Erythroblast (primary cell): Measurements from ENCODE around the gene TGFBI.

Source experiments
- GATA1 ChIP-seq: IDR thresholded peaks from 2 replicates; pipeline ENCODE4 v1.6.1; 2011; ENCODE audit warnings: low read depth, mild to moderate bottlenecking, control low read depth, low read length, moderate library complexity
- POLR2A ChIP-seq: IDR thresholded peaks from 2 replicates; pipeline ENCODE4 v1.6.1; 2011; ENCODE audit warnings: mild to moderate bottlenecking, low read length

GRCh38 chr5:136076067-136076466 lies 47.3 kb downstream of the TGFBI start:
- TF ChIP-seq POLR2A (no peak), GATA1 (no peak)
